ENCODE results near the gene ADAMTS17.

The ADAMTS17 gene

GRCh38 chr15:100009372-100009771 is 332.4 kb downstream of the ADAMTS17 start:
- H4K20me1 ChIP-seq (ENCODE audit: insufficient read depth, low read length): no peaks in the 10 kb centered on the region
- peaks cover 47% of the 10 kb centered on the region for H3K36me3 ChIP-seq (ENCODE audit: insufficient read depth, low read length)
- no peak overlapping the region for H3K4me2 ChIP-seq (ENCODE audit: insufficient read depth, low read length)
- H3K27ac ChIP-seq (ENCODE audit: low read length): no peak overlapping the region
- no peaks in the 10 kb centered on the region for H3K27me3 ChIP-seq (ENCODE audit: insufficient read depth, low read length, poor library complexity)
- DNase-seq (no peak), ATAC-seq (ENCODE audit: insufficient read depth, low read depth) (no peak)
- H3K9ac ChIP-seq (ENCODE audit: low read depth, low read length): no peak overlapping the region
- TF ChIP-seq EZH2 (IDR thresholded peaks at IDR 0.05; ENCODE audit: borderline replicate concordance, low read depth, low read length, severe bottlenecking) (no peak), CTCF (IDR thresholded peaks at IDR 0.05; ENCODE audit: borderline replicate concordance, extremely low read depth, low read length, poor library complexity, severe bottlenecking) (no peak)
- H3K4me1 ChIP-seq (ENCODE audit: insufficient read depth, low read length): no peaks in the 10 kb centered on the region
- no peak overlapping the region for H3K4me3 ChIP-seq (ENCODE audit: low read depth in 1 of 2, low read length in 2 of 2)
- no peaks in the 10 kb centered on the region for H3K79me2 ChIP-seq (ENCODE audit: insufficient read depth, low read length)
- H2AFZ ChIP-seq (ENCODE audit: low read depth, low read length): no peak overlapping the region
- no peaks in the 10 kb centered on the region for H3K9me3 ChIP-seq (ENCODE audit: insufficient read depth, low read length, severe bottlenecking)

GRCh38 chr15:100008258-100008657 is 333.5 kb downstream of the ADAMTS17 start:
- H4K20me1 ChIP-seq (ENCODE audit: insufficient read depth, low read length): no peaks in the 10 kb centered on the region
- peaks cover 54% of the 10 kb centered on the region for H3K36me3 ChIP-seq (ENCODE audit: insufficient read depth, low read length)
- ATAC-seq (ENCODE audit: insufficient read depth, low read depth) (no peak), DNase-seq (no peak)
- no peak overlapping the region for H3K27ac ChIP-seq (ENCODE audit: low read length)
- no peak overlapping the region for H3K9ac ChIP-seq (ENCODE audit: low read depth, low read length)
- no peak overlapping the region for H3K4me3 ChIP-seq (ENCODE audit: low read depth in 1 of 2, low read length in 2 of 2)
- no peak overlapping the region for H3K4me2 ChIP-seq (ENCODE audit: insufficient read depth, low read length)
- no peaks in the 10 kb centered on the region for H3K27me3 ChIP-seq (ENCODE audit: insufficient read depth, low read length, poor library complexity)
- no peak overlapping the region for H2AFZ ChIP-seq (ENCODE audit: low read depth, low read length)
- H3K4me1 ChIP-seq (ENCODE audit: insufficient read depth, low read length): no peaks in the 10 kb centered on the region
- H3K9me3 ChIP-seq (ENCODE audit: insufficient read depth, low read length, severe bottlenecking): no peaks in the 10 kb centered on the region
- no peak for TF ChIP-seq CTCF (IDR thresholded peaks at IDR 0.05; ENCODE audit: borderline replicate concordance, extremely low read depth, low read length, poor library complexity, severe bottlenecking)
- TF ChIP-seq EZH2 (IDR thresholded peaks at IDR 0.05; ENCODE audit: borderline replicate concordance, low read depth, low read length, severe bottlenecking): no peak
- H3K79me2 ChIP-seq (ENCODE audit: insufficient read depth, low read length): no peaks in the 10 kb centered on the region

GRCh38 chr15:100007609-100008008 is 334.2 kb downstream of the ADAMTS17 start:
- Histone ChIP-seq H3K27me3 (ENCODE audit: insufficient read depth, low read length, poor library complexity) (no peaks in the 10 kb centered on the region), H3K4me1 (ENCODE audit: insufficient read depth, low read length) (no peaks in the 10 kb centered on the region), H3K4me3 (ENCODE audit: low read depth in 1 of 2, low read length in 2 of 2) (no peak overlapping the region), H3K9me3 (ENCODE audit: insufficient read depth, low read length, severe bottlenecking) (no peaks in the 10 kb centered on the region), H3K36me3 (ENCODE audit: insufficient read depth, low read length) (peaks cover 61% of the 10 kb centered on the region), H3K9ac (ENCODE audit: low read depth, low read length) (no peak overlapping the region), H4K20me1 (ENCODE audit: insufficient read depth, low read length) (no peaks in the 10 kb centered on the region), H3K4me2 (ENCODE audit: insufficient read depth, low read length) (no peak overlapping the region), H3K79me2 (ENCODE audit: insufficient read depth, low read length) (no peaks in the 10 kb centered on the region), H3K27ac (ENCODE audit: low read length) (no peak overlapping the region), H2AFZ (ENCODE audit: low read depth, low read length) (no peak overlapping the region)
- TF ChIP-seq CTCF (IDR thresholded peaks at IDR 0.05; ENCODE audit: borderline replicate concordance, extremely low read depth, low read length, poor library complexity, severe bottlenecking): no peak
- no peak for TF ChIP-seq EZH2 (IDR thresholded peaks at IDR 0.05; ENCODE audit: borderline replicate concordance, low read depth, low read length, severe bottlenecking)
- ATAC-seq (ENCODE audit: insufficient read depth, low read depth) (no peak), DNase-seq (no peak)

- DNase-seq (no peak), ATAC-seq (ENCODE audit: insufficient read depth, low read depth) (no peak)
- Histone ChIP-seq H4K20me1 (ENCODE audit: insufficient read depth, low read length) (no peaks in the 10 kb centered on the region), H3K4me2 (ENCODE audit: insufficient read depth, low read length) (no peak overlapping the region), H3K4me1 (ENCODE audit: insufficient read depth, low read length) (no peaks in the 10 kb centered on the region), H3K79me2 (ENCODE audit: insufficient read depth, low read length) (no peaks in the 10 kb centered on the region), H3K36me3 (ENCODE audit: insufficient read depth, low read length) (peaks cover 75% of the 10 kb centered on the region), H3K27me3 (ENCODE audit: insufficient read depth, low read length, poor library complexity) (no peaks in the 10 kb centered on the region), H2AFZ (ENCODE audit: low read depth, low read length) (no peak overlapping the region), H3K4me3 (ENCODE audit: low read depth in 1 of 2, low read length in 2 of 2) (no peak overlapping the region), H3K27ac (ENCODE audit: low read length) (no peak overlapping the region), H3K9ac (ENCODE audit: low read depth, low read length) (no peak overlapping the region), H3K9me3 (ENCODE audit: insufficient read depth, low read length, severe bottlenecking) (no peaks in the 10 kb centered on the region)
- TF ChIP-seq CTCF (IDR thresholded peaks at IDR 0.05; ENCODE audit: borderline replicate concordance, extremely low read depth, low read length, poor library complexity, severe bottlenecking) (no peak), EZH2 (IDR thresholded peaks at IDR 0.05; ENCODE audit: borderline replicate concordance, low read depth, low read length, severe bottlenecking) (no peak)
Measured at GRCh38 chr15:100005715-100006114, 336.1 kb downstream of the ADAMTS17 start.
